Astrocyte of the spinal cord (primary cell): ENCODE data around the gene HIPK1.
A peak's percentile ranks its signal among the peaks of the same experiment; 100 is the strongest.

Experiments
- DNase-seq: peaks from one replicate; pipeline ENCODE4 v3.0.0; 2011; ENCODE audit warnings: low read depth, low spot score
- H3K4me3 ChIP-seq: 2 replicates; pipeline ENCODE4 v1.5.1; 2011; ENCODE audit warnings: low read depth, mild to moderate bottlenecking, low read length, moderate library complexity
- in situ Hi-C: cut with HindIII; loops from 2 replicates; pipeline ENCODE4 v1.10.0; 2017; ENCODE audit warnings: low sequenced_read_pairs
- TF ChIP-seq, protein P1 (sequence below): IDR thresholded peaks from 2 replicates; pipeline ENCODE4 v1.5.1; 2012; ENCODE audit warnings: low read depth, mild to moderate bottlenecking, low read length, inconsistent platforms

HIPK1 gene

DNA sequence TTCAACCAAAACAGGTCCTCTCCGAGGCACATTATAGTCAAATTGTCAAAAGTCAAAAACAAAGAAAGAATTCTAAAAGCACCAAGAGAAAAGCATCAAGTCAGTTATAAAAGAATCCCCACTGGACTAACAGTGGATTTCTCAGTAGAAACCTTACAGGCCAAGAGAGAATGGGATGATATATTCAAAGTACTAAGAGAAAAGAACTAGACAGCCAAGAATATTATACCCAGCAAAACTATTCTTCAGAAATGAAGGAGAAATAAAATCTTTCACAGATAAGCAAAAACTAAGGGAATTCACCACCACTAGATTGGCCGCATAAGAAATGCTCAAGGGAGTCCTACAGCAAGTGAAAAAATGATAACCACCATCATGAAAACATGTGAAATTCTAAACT lies 66.3 kb downstream of the HIPK1 start:
- no peak for DNase-seq
- no peak overlapping the region for H3K4me3 ChIP-seq
- TF ChIP-seq, protein P1, sequence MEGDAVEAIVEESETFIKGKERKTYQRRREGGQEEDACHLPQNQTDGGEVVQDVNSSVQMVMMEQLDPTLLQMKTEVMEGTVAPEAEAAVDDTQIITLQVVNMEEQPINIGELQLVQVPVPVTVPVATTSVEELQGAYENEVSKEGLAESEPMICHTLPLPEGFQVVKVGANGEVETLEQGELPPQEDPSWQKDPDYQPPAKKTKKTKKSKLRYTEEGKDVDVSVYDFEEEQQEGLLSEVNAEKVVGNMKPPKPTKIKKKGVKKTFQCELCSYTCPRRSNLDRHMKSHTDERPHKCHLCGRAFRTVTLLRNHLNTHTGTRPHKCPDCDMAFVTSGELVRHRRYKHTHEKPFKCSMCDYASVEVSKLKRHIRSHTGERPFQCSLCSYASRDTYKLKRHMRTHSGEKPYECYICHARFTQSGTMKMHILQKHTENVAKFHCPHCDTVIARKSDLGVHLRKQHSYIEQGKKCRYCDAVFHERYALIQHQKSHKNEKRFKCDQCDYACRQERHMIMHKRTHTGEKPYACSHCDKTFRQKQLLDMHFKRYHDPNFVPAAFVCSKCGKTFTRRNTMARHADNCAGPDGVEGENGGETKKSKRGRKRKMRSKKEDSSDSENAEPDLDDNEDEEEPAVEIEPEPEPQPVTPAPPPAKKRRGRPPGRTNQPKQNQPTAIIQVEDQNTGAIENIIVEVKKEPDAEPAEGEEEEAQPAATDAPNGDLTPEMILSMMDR, result no peak
- in situ Hi-C loops, result no loop called here

DNA sequence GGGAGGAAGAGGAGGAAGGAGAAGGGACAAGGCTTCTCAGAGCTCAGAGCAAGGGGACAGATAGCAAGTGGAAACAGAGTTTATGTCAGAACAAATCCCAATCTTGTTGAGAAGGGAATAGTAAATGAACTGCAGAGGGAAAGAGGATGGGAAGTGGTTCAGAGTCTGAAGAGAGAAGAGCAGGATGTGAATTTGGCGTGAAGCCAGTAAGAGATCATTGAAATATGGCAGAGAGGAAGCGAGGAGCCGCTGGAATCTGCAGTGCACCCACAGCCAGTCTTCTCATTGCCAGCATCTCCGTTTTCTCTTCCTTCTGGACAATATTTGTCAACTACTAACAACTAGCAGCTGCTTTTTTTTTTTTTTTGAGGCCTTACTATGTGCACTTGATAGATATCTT lies 69.2 kb downstream of the HIPK1 start:
- no peak overlapping the region for H3K4me3 ChIP-seq
- DNase-seq, result peak; percentile 28
- TF ChIP-seq, protein P1, result no peak
- in situ Hi-C loops, result no loop called here

DNA sequence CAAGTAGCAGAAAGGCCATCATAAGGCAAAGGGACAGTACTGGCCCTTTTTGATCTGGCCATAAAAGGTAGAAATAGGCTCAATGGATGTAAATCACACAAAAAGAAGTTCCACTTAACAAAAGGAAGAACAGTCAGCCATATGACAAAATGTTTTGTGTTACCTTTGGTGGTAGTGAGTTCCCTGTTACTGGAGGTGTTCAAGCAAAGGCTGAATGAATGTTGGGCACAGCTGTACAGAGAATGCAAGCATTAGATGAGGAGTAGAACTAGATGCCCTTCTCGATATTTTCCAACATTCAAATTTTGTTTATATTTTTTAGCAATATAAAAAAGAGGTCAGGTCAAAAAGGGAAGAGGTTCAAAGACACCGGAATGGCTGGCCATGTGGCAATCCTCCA lies 70.1 kb downstream of the HIPK1 start:
- no peak overlapping the region for H3K4me3 ChIP-seq
- TF ChIP-seq, protein P1, result no peak
- DNase-seq, result no peak
- in situ Hi-C loops, result no loop called here

DNA sequence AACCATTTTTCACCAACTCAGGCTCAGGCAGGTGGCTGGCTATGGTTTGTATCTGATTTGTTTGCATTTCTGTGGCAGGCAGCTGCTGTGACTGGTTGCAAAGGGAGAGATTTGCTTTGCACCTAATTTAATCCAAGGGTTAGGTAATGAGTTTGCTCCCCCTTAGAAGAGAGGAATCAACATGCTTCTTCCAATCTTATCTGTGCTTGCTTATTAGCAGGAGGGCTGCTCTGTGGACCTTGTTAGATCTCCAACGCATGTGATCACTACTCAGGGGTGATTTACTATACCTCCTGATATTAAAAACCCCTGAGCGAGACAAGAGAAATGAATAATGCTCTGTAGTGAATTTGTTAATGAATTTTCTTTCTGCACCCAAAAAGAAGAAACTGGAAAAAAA lies 70.7 kb downstream of the HIPK1 start:
- no peak for DNase-seq
- H3K4me3 ChIP-seq, result no peak overlapping the region
- in situ Hi-C loops, result no loop called here
- TF ChIP-seq, protein P1, result no peak

DNA sequence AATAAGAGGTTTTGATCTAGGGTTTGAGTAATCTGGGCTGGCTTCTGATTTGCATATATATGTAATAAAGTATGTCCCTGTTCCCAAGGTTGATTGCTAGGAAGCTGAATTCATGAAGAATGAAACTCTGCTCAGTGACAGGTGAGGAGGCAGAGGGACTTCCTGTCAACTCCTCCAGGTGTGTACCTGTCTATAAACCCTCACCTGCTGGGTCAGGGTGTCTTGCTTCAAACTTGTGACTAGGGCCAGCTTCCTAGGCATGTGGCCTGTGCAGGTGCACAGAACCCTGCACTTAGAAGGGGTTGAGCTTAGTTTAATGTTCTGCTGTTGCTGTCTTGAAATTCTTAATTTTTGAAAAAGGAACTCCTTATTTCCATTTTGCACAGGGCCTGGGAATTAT lies 71.3 kb downstream of the HIPK1 start:
- in situ Hi-C loops, result no loop called here
- TF ChIP-seq, protein P1, result no peak
- no peak for DNase-seq
- H3K4me3 ChIP-seq, result no peak overlapping the region

DNA sequence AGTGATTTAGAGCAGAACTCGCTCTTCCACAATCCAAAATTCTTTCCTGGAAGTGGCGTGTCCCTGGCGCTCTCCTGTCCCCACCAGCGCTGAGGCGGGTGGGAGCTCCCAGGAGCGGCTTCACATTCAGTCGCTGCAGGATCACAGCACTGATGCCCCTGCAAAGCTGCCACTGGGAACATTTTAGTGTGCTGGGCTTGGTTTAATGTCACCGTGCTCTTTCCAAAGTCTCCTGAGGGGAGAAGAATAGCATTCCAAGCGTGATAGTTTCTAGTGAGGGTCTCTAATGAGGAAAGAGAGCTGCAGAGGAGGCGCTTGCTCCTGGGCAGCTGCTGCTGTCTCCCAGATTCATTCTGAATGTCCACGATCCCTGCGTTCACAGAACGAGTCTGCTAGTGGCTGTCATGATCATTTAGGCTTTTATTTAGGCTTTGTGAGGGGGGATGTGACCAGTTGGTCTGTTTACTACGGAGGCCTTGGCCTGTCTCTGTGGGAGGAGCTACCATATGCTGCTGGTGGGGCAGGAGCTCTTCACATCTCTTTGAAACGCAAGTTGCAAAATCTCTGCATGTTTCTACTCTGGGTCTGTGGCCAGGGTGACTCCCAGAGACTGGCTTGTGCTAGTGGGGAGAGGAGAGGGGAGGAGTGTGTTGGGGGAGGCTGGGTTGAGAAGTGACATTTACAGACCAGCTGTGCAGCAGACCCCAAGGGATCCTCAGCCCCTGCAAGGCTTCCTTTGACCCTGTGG lies 73.5 kb downstream of the HIPK1 start:
- no peak for DNase-seq
- H3K4me3 ChIP-seq, result no peak overlapping the region
- in situ Hi-C loops, result no loop called here
- TF ChIP-seq, protein P1, result no peak
